Right ventricle myocardium superior (tissue), 1 donor: ENCODE data around the gene MGRN1. TPM values are rescaled to one million over a fixed set of nuclear protein-coding genes. Genes with fewer than 3 reads are reported as not detected.

ENCODE experiments used
- ATAC-seq: fragments of 200-7000 bp; cut with Tn5 transposase; one replicate; pipeline ENCODE4 v1.9.1; 2020; ENCODE audit warnings: mild to moderate bottlenecking; ENCODE audit not compliant: poor library complexity
- DNase-seq: peaks from one replicate; pipeline ENCODE4 v3.0.0-alpha.2; 2020
- intact Hi-C: fragments of 100-400 bp; cut with DNase I; formaldehyde crosslinking; loops from one replicate; pipeline ENCODE4 v1.11.2; 2022
- total RNA-seq: library from RNA; stranded (reverse); fragmentation: NEBNext Ultra II Directional; extraction: Animal tissue kit (Norgen Biotek cat#: 25700); gene quantifications from one replicate; pipeline ENCODE4 v1.2.1, GENCODE V29; 2021
- donor health status: DM: no; HTN: yes; CAD: no; lungs with severe emphysema.

Gene MGRN1
- total RNA-seq, 1 donor from 2014 or later = 27.9 TPM

DNA sequence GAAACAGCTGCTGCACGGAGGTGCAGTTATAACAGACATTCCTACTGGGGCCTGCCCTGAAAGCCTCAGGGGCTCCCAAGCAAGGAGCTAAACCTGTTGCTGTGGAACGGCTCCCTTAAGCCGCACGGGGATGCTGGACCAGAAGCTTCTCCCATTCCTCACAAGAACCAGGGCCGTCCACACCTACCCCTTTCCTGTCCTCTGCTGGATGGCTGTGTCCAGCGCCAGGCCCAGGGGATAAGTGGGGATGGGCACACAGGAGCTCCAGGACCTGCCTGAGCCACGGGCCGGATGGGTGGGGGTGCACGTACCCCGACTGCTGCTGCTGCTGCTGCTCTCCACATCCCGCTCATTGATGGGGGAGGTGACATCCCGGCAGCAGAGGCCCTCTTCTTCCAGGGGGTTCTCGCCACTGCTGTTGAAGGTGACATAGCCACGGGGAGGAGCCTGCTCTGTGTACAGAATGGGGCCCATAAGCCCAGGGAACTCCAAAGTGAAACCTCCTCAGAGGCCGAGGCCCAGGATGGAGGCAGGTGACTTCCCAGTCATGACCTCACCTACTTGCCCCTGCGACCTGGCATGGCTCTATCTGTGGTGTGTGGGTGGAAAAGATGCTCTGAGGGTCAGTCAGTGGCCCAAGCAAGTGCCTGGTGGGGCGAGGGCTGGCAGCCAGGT, 77.3 kb downstream of the MGRN1 start:
- intact Hi-C loops = no loop called here
- DNase-seq (no peak), ATAC-seq (no peak)

DNA sequence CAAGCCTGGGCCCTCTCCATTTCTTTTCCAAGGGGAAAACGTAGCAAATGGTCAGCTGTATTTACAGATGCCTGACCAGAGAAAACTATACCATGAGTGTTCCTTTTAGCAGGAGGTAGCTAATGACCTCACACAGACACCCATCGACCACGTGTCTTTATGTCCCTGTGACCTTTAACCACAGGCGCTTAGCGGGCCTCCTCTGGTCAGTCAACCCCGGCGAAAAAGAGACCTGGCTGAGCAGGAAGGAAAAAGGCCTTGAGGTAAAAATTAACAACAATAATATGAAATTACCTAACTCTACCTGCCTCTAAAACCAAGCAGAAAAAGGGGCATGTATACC, 77.8 kb downstream of the MGRN1 start:
- intact Hi-C loops = no loop called here
- ATAC-seq = no peak
- no peak for DNase-seq

DNA sequence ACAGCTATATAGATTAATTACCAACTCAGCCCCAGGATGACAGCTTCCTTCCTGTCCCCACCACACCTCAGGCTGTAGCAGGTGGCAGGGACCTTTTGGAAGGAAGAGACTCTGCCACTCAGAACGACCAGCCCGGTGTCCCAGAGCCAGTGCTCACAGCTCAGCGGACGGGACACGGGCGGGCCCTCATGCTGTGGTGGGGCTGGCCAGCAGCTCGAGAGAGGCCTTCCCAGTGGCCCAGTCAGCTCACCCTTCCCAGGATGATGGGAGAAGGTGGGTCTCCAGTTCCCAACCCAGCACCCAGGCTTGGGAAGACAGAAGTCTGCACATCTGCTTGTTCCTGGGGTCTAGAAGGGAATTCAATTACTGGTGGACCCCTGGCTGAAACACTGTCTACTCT, 79.3 kb downstream of the MGRN1 start:
- ATAC-seq (no peak), DNase-seq (no peak)
- intact Hi-C loops = no loop called here

DNA sequence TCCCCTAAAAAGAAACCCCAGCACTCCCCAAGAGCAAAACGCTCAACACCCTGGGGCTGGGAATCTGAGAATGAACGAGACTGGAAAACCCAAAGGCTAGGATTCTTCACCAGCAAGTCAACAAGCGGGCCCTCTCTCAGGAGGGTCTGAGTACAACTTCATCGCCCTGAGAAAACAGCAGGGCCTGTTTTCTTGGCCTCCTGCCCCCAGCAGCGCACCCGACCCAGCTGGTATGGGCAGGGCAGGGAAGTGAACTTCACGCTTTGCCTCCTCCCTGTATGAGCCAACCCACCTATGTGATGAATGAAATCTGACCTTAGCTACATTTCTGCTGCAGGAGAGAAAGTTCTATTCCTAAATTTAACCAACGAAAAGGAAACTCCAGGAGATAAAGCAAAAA, 79.9 kb downstream of the MGRN1 start:
- no peak for ATAC-seq
- DNase-seq = no peak

DNA sequence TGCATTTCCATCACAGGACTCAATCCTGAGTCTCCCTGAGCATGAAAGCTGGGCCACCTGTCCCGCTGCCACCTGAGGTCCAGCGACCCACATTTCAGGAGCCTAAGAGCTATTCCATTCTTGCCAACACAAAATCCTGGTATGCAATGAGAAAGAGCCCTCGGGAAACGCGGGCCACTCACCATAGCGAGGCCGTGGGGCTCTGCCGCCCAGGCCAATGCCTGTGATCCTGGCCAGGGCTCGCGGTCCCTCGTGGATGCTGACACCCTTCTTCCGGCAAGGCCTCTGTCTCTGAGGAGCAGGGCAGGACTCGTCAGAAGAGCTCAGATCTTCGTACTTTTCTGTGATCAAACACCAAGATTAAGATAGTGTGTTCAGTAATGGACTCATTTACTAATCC, 80.3 kb downstream of the MGRN1 start:
- ATAC-seq = no peak
- no peak for DNase-seq
- intact Hi-C loops = no loop called here

More for the DNA sequence above, 79.9 kb downstream of the MGRN1 start:
- intact Hi-C loops = no loop called here

DNA sequence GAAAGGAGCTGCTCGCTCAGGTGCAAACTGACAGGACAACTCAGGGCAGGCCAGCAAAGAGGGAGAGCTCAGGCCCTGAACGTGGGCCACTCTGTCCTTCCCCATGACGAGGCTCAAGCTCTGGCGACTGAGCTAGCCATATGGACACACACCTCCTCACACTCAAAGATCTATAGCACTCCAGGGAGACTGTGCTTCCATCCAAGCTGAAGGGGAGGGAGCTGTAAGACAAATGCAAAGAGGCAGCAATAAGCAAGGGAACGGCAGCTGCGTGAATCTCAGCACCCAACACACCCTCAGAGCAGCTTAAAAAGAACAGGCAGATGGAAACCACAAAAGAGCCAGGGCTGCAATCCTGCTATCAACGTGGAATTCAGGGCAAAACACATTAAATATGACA, 82.2 kb downstream of the MGRN1 start:
- intact Hi-C loops = no loop called here
- ATAC-seq = no peak
- DNase-seq = no peak

DNA sequence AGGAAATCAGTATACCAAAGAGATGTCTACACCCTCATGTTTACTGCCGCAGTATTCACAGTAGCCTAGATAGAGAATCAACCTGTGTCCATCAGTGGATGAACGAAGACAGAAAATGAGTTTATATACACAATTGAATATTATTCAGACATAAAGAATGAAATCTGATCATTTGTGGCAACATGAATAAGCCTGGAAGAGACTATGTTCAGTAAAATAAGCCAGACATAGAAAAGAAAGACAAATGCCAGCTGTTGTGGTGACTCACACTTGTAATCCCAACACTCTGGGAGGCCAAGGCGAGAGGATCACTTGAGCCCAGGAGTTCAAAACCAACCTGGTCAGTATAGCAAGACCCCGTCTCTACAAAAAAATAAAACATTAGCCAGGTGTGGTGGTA, 84.9 kb downstream of the MGRN1 start:
- intact Hi-C loops = no loop called here
- no peak for DNase-seq

DNA sequence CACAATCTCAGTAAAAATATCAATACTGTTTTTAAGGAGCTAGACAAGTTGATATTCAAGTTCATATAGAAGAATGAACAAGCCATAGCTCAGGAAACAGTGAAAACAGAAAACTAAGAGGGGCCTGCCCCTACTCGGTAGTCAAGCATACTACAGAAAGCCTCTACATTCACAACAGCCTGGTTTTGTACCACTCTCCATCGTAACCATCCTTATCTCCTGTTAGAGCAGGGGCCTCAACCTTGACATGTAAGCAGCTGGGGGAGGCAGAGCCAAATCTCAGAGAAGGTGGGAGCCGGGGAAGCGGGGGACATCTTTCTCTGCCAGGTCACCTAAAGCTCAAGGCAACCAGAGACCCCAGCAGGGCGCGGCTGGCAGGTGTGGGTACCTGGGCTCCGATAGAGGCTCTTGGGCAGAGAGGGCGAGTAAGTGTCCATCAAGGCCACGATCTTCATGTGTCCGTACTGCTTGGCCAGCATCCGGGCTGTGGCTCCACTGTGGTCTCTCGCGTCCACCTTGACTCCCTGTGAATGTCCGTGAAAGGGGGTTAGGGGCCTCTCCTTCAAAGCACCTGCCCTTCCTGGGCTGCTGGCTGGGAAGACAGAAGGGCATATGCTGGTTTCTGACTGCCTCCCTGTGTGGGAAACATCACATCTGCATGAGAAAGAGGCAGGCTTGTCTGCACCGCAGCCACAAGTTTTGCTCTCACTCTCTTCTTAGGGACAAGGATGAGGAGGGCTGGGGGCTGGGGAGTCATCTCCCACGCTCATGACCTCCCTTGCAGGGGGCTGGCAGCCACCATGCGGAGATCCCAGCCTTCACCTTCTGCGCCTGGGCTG, 89.3 kb downstream of the MGRN1 start:
- DNase-seq = no peak
- intact Hi-C loops = no loop called here
- ATAC-seq = no peak

More for the DNA sequence above, 84.9 kb downstream of the MGRN1 start:
- ATAC-seq = no peak

DNA sequence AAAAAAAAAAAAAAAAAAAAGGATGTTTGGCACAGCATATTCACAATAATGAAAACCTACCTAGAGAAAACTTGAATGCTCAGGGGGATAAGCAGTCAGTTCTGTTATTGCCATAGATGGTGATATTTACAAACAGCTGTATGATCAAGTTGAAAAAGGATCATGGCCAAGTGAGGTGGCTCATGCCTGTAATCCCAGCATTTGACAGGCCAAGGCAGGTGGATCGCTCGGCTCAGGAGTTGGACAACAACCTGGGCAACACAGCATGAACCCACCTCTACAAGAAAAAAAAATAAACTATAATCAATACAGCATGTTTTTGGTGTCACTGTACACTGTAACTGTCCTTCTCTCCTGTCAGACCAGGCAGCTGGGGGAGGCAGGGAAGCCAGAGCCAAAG, 90.4 kb downstream of the MGRN1 start:
- intact Hi-C loops = no loop called here

DNA sequence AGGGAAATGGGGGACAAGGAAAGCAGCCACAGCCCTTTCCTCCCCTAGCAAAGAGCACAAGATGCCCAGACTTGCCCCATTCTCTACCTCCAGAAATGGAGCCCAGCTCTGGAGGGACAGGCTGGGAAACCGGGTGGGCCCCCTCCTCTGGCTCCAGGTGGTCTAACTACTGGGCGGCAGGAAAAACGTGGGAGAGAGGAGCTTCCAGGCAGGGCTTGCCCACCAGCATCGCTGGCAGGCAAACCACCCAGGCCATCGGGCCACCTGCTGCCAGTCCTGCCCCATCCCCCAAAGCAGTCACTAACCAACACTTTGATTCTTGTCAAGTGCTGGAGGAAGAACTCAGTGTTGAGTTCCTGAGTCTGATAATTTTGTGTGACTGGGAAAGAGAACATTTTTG, 93.8 kb downstream of the MGRN1 start:
- intact Hi-C loops = no loop called here
- DNase-seq = no peak
- ATAC-seq = no peak

More for the DNA sequence above, 90.4 kb downstream of the MGRN1 start:
- no peak for DNase-seq
- ATAC-seq = no peak

DNA sequence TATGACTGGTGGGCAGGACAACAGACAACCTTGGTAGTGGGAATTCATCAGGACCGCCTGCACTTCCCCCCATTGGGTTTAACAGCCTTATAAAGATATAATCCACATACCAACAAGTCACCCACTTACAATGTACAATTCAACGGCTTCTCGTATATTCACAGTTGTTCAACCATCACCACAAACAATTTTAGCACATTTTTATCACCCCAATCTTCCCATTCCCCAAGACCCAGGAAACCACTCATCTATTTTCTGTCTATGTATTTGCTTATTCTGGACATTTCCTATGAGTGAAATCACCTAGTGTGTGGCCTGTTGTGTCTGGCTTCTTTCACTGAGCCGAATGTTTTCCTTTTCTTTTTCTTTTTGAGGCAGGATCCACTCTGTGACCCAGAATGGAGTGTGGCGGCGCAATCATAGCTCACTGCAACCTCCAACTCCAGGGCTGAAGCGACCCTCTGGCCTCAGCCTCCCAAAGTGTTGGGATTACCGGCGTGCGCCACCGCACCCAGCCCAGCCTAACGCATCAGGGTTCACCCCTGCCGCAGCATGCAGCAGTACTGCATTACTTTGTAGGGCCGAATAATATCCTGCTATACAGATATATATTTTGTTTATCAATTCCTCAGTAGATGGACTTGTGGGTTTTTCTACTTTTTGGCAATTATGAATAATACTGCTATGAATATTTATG, 98.6 kb downstream of the MGRN1 start:
- intact Hi-C loops = no loop called here
- DNase-seq (no peak), ATAC-seq (no peak)

DNA sequence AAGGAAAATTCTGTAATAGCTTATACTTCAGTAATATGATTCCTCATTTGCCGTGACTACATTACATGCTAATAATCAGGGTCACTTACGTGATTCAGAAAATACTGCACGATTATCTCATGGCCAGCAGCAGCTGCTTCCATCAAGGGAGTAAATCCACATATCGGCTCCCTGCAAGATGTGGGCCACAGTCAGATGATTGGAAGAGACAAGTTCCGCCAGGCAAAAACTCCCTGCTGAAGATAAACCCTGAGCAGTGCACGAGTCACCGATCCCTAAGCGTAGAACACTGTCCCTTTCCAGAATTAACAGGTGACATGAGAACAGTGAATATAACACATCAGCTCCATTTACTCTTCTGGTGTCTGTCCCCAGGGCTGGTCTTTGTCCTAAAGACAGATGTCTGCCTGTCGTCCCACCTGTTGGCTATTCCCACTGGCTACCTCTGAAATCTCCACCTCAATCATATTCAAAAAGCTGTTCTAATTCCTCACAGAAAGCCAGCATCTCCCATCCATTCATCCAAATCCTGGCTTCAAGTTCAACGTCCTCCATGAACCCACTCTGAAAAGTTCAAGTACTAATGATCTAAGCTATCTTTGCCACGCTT, 100.1 kb downstream of the MGRN1 start:
- intact Hi-C loops = no loop called here
- ATAC-seq (no peak), DNase-seq (no peak)

DNA sequence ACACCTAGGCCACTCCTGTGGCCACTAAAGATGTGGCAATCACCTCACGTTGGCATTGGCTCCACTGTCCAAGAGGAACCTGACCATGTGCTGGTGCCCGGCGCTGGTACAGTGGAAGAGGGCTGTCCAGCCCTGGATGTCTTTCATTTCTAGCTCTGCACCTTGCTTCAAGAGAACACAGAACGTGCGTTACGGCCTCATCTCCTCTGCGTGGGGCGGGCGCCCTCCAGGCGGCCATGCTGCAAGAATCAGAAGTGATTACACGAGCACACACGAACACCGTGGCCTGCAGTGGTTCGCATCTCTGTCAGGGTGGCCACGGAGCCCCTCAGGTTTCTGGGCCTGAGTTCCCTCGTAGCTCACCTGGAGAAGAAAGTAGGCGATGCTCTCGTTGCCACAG, 102.0 kb downstream of the MGRN1 start:
- DNase-seq (no peak), ATAC-seq (no peak)
- intact Hi-C loops = no loop called here

DNA sequence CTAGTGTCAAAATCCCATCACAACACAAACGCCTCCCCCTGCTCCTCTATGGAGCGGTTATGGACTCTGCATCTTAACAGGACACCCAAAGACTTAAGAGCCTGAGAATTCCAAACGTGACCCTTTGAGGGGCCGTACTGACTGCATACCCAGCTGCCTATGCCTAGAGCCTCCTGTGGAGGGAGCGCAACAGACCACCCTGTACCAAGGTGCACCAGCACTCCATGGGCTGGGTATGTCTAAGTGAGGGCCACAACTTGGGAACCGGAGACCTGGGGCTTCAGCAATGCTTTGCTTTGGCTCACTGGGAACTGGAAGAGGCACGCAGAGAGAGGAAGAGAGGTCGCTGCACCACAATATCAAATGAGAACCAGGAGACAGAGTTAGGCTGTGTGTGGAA, 104.0 kb downstream of the MGRN1 start:
- DNase-seq (no peak), ATAC-seq (no peak)
- intact Hi-C loops = no loop called here

DNA sequence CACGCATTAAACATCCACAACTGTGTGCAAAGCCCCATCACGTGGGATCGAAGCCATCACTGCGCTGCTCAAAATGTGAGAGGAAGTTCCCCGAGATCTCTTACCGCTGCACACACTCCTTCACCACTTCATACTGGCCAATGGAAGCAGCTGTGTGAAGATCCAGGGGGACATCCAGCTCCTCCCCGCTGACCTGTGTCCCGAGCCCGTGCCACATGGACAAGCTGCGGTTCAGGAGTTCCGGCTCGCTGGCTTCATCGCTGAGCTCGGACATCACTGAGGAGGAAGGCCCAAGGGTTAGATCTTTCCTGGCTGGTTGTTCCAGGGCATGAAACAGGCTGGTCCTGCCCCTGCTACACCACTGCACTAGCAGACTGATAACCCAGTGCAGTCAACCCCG, 105.2 kb downstream of the MGRN1 start:
- DNase-seq (no peak), ATAC-seq (no peak)
- intact Hi-C loops = loop anchor here (10.0 kb wide), 1 partner anchor 225 kb away; the partner anchor contains the start of gene SEC14L5

DNA sequence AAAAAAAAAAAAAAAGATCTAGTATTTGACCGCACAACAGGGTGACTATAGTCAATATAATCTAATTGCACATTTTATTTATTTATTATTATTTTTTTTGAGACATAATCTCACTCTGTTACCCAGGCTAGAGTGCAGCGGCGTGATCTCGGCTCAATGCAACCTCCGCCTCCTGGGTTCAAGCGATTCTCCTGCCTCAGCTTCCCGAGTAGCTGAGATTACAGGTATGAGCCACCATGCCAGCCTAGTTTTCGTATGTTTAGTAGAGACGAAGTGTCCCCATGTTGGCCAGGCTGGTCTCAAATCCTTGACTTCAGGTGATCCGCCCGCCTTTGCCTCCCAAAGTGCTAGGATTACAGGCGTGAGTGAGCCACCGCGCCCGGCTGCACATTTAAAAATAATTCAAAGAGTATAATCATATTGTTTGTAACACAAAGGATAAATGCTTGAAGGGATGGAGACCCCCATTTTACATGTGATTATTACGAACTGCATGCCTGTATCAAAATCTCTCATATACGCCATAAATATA, 108.7 kb downstream of the MGRN1 start:
- DNase-seq (no peak), ATAC-seq (no peak)
- intact Hi-C loops = loop anchor here (10.0 kb wide), 1 partner anchor 222 kb away; the partner anchor contains the start of gene SEC14L5

DNA sequence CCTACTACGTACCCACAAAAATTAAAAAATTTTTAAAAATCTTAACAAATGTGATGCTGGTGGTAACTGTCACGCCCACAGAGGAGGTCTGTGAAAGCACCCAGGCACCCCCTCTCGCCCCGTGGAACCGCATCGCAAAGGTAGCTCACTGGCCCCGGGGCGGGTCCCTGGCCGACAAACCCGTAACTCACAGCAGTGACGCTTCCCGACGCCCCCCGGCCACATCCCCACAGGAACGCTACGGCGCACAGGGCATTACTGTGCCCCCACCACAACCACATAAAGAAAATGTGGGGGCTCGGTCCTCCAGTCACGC, 109.1 kb downstream of the MGRN1 start:
- intact Hi-C loops = loop anchor here (10.0 kb wide), 1 partner anchor 221 kb away; the partner anchor contains the start of gene SEC14L5
- no peak for DNase-seq

DNA sequence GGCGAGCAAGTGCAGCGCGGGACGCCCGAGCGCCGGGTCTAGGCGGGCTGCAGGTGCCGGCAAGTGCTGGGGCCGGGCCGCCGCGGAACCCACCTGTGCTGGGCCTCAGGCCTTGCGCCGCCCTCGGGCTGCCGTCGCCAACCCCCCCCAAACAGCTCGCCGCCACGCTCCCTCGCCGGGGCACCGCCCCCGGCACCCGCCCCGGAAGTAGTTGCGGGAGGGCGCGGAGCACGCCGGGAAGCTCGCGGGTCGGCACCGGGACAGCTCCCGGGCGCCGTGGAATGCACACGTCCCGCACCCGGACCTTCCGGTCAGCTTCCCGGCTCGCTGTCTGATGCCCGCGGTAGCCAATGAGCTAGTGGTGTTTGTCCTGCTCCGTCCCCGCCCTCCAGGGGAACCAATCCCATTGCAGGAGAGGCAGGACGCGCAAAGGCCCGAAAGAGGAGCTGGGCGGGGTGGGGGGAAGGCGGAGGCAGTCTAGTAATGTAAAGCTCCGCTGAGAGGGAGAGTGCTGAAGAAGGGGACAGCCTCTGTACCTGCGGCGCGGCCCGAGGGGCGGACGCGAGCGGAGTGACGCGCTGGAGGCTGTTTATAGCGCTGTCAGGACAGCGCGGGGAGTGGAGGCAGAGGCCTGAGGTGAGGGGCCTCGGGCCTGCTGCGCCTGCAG, 109.6 kb downstream of the MGRN1 start, which contains the start of the genes ANKS3 and DNAAF8:
Gene ANKS3, minus strand, starts transcription at position 209 of the 667 bp plus-strand sequence. CDS start 4,122 bp downstream, outside the sequence.
Gene DNAAF8, plus strand, starts transcription at position 475 of the 667 bp plus-strand sequence. CDS start 1,978 bp downstream, outside the sequence.
- peak; percentile 98 for ATAC-seq
- peak; percentile 97 for DNase-seq
- intact Hi-C loops = loop anchor here (10.0 kb wide), 1 partner anchor 221 kb away; the partner anchor contains the start of gene SEC14L5

More for the DNA sequence above, 109.1 kb downstream of the MGRN1 start:
- no peak for ATAC-seq
